ELF-1 (cell line): ENCODE data around the gene MDM2.
A peak's percentile ranks its signal among the peaks of the same experiment; 100 is the strongest.
"Not testable (repeated sequence)": the region's sequence is repeated elsewhere in the genome, so short reads cannot be mapped to it uniquely, and the experiment has no call there.

Experiments
- DNase-seq: peaks from one replicate; pipeline ENCODE4 v3.0.0-alpha.2; 2016; ENCODE audit warnings: low read depth, low spot score

Gene MDM2

GRCh38 chr12:68825569-68826217 is 17.7 kb downstream of the MDM2 start:
- DNase-seq = no peak

DNA sequence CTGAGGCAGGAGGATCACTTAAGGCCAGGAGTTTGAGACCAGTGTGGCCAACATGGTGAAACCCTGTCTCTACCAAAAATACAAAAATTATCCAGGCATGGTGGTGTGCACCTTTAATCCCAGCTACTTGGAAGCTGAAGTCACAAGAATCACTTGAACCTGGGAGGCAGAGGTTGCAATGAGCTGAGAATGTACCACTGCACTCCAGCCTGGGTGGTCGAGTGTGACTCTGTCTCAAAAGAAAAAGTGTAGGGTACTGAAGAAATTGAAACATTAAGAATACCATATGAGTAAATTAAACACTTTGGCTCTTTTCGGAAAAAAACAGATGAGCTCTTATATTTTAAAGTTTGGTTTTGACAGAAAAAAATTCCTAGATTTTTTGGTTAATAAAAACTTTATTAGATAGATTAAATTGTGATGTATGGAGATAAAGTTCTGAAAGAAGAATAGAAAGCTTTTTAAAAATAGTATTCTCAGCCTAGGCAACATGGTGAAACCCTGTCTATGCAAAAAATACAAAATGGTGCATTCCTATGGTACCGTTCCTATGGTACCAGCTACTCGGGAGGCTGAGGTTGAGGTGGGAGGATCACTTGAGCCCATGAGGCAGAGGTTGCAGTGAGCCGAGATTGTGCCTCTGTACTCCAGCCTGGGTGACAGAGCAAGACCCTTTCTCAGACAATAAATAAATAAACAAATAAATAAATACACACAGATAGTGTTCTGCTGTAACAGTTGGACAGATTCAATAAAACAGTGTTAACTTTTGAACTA is 20.1 kb downstream of the MDM2 start:
- no peak for DNase-seq

DNA sequence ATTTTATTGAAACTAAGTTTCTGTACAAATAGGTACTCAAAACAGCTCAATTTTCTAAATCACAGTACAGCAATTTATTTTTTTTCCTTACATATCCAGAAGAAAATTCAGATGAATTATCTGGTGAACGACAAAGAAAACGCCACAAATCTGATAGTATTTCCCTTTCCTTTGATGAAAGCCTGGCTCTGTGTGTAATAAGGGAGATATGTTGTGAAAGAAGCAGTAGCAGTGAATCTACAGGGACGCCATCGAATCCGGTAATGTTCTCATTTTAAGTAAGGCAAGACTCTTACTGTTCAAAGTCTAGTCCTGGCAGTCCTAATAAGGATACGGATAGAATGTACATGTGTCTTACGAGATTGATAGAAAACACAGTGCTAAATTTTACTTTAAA is 20.7 kb downstream of the MDM2 start:
- DNase-seq = no peak

DNA sequence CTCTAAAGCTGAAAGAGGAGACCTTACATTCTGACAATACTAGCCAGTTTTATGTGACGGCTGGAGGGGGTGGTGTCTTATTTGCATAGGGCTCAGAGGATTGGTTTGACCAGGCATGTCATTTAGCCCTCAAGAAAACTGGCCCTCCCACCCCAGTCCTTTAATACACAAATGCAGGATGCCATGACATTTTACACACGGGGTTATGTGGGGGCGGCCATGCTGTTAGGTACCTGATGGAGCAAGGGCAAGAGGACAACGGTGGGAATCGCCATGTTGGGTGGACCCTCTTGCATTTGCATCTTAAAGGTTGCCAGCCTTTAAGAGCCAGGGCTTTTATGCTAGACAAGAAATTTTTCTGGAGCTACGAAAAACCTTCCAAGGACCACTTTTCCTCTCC is 23.3 kb downstream of the MDM2 start:
- DNase-seq = peak; percentile 56

DNA sequence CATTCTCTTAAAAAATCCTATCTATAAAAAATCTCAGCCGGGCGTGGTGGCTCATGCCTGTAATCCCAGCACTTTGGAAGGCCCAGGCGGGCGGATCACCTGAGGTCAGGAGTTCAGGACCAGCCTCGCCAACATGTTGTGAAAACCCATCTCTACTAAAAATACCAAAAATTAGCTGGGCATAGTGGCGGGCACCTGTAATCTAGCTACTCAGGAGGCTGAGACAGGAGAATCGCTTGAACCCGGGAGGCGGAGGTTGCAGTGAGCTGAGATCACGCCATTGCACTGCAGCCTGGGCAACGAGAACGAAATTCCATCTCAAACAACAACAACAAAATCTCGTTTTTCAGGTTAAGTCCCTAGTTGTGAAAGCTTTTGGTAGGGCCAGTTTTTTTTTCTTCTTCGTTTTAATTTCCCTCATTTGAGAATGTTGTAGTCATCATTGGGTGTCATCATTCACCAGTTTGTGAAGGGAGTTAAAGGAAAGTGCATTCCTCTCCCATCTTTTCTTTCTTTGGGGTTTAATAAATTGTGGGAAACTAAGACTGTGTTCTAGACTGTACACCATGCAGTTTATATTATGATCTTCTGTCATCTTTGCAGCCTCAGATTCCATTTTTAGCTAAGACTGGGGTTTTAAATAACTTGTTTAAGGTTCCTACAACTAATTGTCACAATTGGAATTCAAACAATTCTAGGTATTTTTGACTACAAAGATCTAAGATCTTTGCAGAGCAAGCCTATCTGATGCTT is 23.9 kb downstream of the MDM2 start:
- DNase-seq = no peak

GRCh38 chr12:68832504-68832867 is 24.5 kb downstream of the MDM2 start:
- DNase-seq = no peak

- DNase-seq = no peak
Measured at GRCh38 chr12:68833508-68833907, 25.5 kb downstream of the MDM2 start.

GRCh38 chr12:68835333-68835908 is 27.4 kb downstream of the MDM2 start:
- DNase-seq = no peak

GRCh38 chr12:68837215-68837614 is 29.2 kb downstream of the MDM2 start:
- DNase-seq = no peak

- no peak for DNase-seq
Measured at GRCh38 chr12:68838046-68838886, 30.3 kb downstream of the MDM2 start.

DNA sequence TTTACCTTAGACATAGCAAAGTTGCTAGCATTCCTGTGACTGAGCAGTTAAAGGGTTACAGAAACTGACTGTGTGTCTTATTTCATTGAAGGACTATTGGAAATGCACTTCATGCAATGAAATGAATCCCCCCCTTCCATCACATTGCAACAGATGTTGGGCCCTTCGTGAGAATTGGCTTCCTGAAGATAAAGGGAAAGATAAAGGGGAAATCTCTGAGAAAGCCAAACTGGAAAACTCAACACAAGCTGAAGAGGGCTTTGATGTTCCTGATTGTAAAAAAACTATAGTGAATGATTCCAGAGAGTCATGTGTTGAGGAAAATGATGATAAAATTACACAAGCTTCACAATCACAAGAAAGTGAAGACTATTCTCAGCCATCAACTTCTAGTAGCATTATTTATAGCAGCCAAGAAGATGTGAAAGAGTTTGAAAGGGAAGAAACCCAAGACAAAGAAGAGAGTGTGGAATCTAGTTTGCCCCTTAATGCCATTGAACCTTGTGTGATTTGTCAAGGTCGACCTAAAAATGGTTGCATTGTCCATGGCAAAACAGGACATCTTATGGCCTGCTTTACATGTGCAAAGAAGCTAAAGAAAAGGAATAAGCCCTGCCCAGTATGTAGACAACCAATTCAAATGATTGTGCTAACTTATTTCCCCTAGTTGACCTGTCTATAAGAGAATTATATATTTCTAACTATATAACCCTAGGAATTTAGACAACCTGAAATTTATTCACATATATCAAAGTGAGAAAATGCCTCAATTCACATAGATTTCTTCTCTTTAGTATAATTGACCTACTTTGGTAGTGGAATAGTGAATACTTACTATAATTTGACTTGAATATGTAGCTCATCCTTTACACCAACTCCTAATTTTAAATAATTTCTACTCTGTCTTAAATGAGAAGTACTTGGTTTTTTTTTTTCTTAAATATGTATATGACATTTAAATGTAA is 31.5 kb downstream of the MDM2 start:
- DNase-seq = no peak

DNA sequence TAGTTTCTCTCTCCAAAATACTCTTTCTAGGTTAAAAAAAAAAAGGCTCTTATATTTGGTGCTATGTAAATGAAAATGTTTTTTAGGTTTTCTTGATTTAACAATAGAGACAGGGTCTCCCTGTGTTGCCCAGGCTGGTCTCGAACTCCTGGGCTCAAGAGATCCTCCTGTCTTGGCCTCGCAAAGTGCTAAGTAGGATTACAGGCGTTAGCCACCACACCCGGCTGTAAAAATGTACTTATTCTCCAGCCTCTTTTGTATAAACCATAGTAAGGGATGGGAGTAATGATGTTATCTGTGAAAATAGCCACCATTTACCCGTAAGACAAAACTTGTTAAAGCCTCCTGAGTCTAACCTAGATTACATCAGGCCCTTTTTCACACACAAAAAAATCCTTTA is 33.2 kb downstream of the MDM2 start:
- DNase-seq = not testable (repeated sequence)

DNA sequence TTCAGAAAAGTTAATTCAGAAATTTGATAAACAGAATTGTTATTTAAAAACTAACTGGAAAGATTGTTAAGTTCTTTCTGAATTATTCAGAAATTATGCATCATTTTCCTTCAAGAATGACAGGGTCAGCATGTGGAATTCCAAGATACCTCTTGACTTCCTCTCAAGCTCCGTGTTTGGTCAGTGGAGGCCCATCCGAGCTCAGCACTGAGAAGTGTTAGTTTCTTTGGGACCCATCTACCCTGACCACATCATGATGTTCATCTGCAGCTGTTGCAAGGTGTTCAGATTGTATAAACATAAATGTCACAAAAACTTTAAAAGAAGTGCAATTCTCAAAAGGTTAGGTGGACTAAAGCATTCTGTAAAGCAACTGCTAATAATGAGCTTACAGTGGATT is 33.7 kb downstream of the MDM2 start:
- DNase-seq = no peak

DNA sequence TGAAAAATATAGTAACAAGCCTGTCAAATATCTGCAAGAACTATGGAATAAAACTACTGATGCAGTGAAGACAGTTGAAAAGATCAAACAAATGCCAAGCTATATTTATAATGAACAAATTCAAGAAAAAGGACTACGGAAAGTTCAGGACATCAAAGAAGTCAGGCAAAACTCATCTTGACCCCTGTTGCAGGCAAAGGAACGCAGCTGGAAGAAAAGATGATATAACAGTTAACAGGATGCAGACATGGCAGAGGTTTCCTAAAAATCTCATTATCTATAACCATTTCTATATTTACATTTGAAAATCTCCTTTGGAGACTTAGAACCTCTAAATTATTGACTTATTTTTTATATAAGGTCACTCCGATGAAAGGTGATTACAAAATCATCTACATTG is 34.1 kb downstream of the MDM2 start:
- no peak for DNase-seq

DNA sequence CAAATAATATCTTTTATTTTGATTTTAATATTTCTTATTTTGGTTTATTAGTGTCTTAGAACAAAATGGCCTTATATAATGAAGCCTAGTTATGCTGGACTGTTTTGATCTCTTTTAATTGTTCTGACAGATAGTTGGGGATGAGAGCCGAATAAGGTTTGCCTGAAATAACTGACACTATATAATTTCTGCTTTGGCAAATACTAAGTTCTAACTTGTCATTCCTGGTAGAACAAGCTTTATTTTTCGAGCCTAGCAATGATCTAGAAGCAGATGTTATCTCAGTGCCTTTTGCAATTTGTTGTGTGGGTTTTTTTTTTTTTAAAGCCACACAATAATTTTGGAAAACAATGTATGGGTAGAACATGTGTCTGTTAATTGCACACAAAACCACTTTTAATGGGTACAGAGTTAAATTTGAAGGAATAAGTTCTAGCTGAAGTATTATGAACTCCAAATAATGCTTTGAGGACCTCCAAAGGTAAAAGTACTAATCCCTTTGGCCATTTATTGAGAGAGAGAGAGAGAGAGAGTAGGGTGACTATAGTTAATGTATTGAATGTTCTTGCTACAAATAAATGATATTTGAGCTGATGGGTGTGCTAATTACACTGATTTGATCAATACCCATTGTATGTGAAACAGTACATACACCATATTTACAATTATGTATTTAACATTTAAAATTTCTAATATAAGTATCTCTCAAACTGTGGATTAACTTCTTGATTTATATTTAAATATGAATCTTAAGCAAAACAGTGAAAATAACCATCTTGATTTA is 35.0 kb downstream of the MDM2 start:
- no peak for DNase-seq

- no peak for DNase-seq
Measured at GRCh38 chr12:68844318-68844745, 36.4 kb downstream of the MDM2 start.

DNA sequence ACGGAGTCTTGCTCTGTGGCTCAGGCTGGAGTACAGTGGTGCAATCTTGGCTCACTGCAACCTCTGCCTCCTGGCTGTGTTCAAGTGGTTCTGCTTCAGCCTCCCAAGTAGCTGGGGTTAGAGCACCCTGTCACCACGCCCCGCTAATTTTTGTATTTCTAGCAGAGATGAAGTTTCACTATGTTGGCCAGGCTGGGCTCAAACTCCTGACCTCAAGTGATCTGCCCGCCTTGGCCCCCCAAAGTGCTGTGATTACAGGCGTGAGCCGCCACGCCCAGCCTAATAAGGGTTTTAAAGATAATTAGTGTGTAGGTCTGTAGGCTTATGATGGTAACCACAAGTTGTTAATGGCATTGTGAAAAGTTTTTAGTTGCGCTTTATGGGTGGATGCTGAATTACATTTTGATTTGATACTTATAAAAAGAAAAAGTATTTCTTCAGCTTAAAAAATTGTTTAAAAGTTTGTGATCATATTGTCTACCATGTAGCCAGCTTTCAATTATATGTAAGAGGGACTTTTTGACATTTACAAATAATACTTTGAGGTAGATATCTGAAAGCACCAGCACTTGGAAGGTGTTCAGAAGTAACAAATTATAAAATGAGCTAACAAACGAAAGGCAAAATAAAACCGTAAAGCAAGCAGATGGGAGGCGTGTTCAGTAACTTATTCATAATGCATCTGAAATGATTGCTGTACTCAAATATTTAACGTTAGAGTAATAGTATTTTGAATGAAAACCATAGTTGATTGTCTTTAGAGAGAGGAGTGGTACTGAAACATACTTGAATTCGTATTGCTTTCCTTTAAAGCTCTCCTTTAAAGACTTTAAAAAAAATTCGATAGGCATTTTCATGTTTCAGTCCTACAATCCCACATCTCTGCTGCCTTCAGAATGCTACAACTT is 37.1 kb downstream of the MDM2 start:
- no peak for DNase-seq

GRCh38 chr12:68846811-68847210 is 38.8 kb downstream of the MDM2 start:
- no peak for DNase-seq
